CD4-positive, alpha-beta T cell treated with Interleukin-6 at 100 ng/mL for 8 hours (primary cell): Measurements from ENCODE around the gene ERC2.

Experiments
- DNase-seq: peaks from one replicate; pipeline ENCODE4 v3.0.0-alpha.2; 2020; ENCODE audit warnings: mixed read lengths, low spot score

Gene ERC2

GRCh38 chr3:55616803-55617202, 851.5 kb downstream of the ERC2 start:
- no peak for DNase-seq

- no peak for DNase-seq
Observed at GRCh38 chr3:55615694-55616295, 852.5 kb downstream of the ERC2 start.

GRCh38 chr3:55615039-55615693, 853.1 kb downstream of the ERC2 start:
- DNase-seq: no peak

GRCh38 chr3:55611121-55611520, 857.1 kb downstream of the ERC2 start:
- no peak for DNase-seq

- DNase-seq: no peak
Observed at GRCh38 chr3:55609230-55609827, 858.9 kb downstream of the ERC2 start.

- no peak for DNase-seq
Observed at GRCh38 chr3:55608301-55608937, 859.8 kb downstream of the ERC2 start.

- no peak for DNase-seq
Observed at GRCh38 chr3:55607844-55608243, 860.4 kb downstream of the ERC2 start.

GRCh38 chr3:55607175-55607574, 861.1 kb downstream of the ERC2 start:
- no peak for DNase-seq

GRCh38 chr3:55605443-55606236, 862.6 kb downstream of the ERC2 start:
- no peak for DNase-seq

- DNase-seq: no peak
Observed at GRCh38 chr3:55604846-55605245, 863.4 kb downstream of the ERC2 start.

- no peak for DNase-seq
Observed at GRCh38 chr3:55604402-55604801, 863.9 kb downstream of the ERC2 start.

GRCh38 chr3:55601366-55602080, 866.7 kb downstream of the ERC2 start:
- DNase-seq: no peak

- DNase-seq: no peak
Observed at GRCh38 chr3:55598224-55598623, 870.0 kb downstream of the ERC2 start.

GRCh38 chr3:55597641-55598040, 870.6 kb downstream of the ERC2 start:
- no peak for DNase-seq

- DNase-seq: no peak
Observed at GRCh38 chr3:55596212-55596611, 872.1 kb downstream of the ERC2 start.

GRCh38 chr3:55595420-55595819, 872.8 kb downstream of the ERC2 start:
- no peak for DNase-seq

GRCh38 chr3:55592572-55592971, 875.7 kb downstream of the ERC2 start:
- DNase-seq: no peak

- DNase-seq: no peak
Observed at GRCh38 chr3:55591888-55592287, 876.4 kb downstream of the ERC2 start.

- DNase-seq: no peak
Observed at GRCh38 chr3:55588146-55588765, 880.0 kb downstream of the ERC2 start.

GRCh38 chr3:55585856-55586255, 882.4 kb downstream of the ERC2 start:
- no peak for DNase-seq

GRCh38 chr3:55584716-55585368, 883.4 kb downstream of the ERC2 start:
- DNase-seq: no peak
